Kidney (tissue), 14 donors: ENCODE results near the gene NTMT1. TPM values are rescaled to one million over a fixed set of nuclear protein-coding genes. Genes with fewer than 3 reads are reported as not detected.

ENCODE experiments used
- DNase-seq, 5 donors: peaks; one replicate each; pipeline ENCODE4 v3.0.0-alpha.2; 2013 to 2020
- FAIRE-seq: peaks from 2 replicates; lab custom pipeline; 2012; peaks lifted over from hg19 to GRCh38; lab: Jason Lieb, UNC
- H3K27ac ChIP-seq, 2 donors: one replicate each; pipeline ENCODE4 v1.7.0; 2013; ENCODE audit warnings: low read depth in 2 of 2, low read length in 2 of 2, inconsistent platforms in 1 of 2
- H3K27me3 ChIP-seq: one replicate; pipeline ENCODE4 v1.7.1; 2013; ENCODE audit warnings: low read length, inconsistent platforms; ENCODE audit not compliant: control insufficient read depth, insufficient read depth
- H3K36me3 ChIP-seq, 3 donors: one replicate each; pipeline versions ENCODE4 v1.7.0 to v1.7.1; 2013; ENCODE audit warnings: low read length in 3 of 3, control low read depth in 1 of 3, inconsistent platforms in 1 of 3; ENCODE audit not compliant: insufficient read depth in 3 of 3, control insufficient read depth in 2 of 3
- H3K4me1 ChIP-seq, 3 donors: one replicate each; pipeline versions ENCODE4 v1.7.0 to v1.7.1; 2013; ENCODE audit warnings: low read length in 3 of 3, inconsistent platforms in 1 of 3, low read depth in 1 of 3; ENCODE audit not compliant: control insufficient read depth in 2 of 3, insufficient read depth in 2 of 3
- H3K4me3 ChIP-seq, 3 donors: one replicate each; pipeline versions ENCODE4 v1.7.0 to v1.8.1; 2013; ENCODE audit warnings: low read length in 3 of 3, control low read depth in 1 of 3, inconsistent platforms in 1 of 3
- H3K9ac ChIP-seq, 3 donors: one replicate each; pipeline versions ENCODE4 v1.7.0 to v1.7.1; 2013; ENCODE audit warnings: low read length in 3 of 3, control low read depth in 1 of 3, inconsistent platforms in 1 of 3
- H3K9me3 ChIP-seq, 3 donors: one replicate each; pipeline versions ENCODE4 v1.7.0 to v1.7.1; 2013; ENCODE audit warnings: low read length in 3 of 3, control low read depth in 1 of 3, inconsistent platforms in 1 of 3; ENCODE audit not compliant: control insufficient read depth in 2 of 3, insufficient read depth in 1 of 3
- intact Hi-C: fragments of 100-400 bp; cut with DNase I; formaldehyde crosslinking; loops from one replicate; pipeline ENCODE4 v1.11.1; 2022
- polyA plus RNA-seq: library from polyadenylated mRNA; stranded (reverse); fragments of 350-450 nt; fragmentation: Illumina TruSeq; extraction: RNeasy Lipid Tissue Mini Kit (QIAGEN cat#74804); gene quantifications from one replicate; pipeline ENCODE4 v1.2.3, GENCODE V29; 2014; ENCODE audit warnings: low read depth, low replicate concordance; ENCODE audit not compliant: insufficient read depth
- total RNA-seq: library from RNA; stranded (reverse); fragmentation: NEBNext Ultra II Directional; extraction: Animal tissue kit (Norgen Biotek cat#: 25700); gene quantifications from one replicate; pipeline ENCODE4 v1.2.1, GENCODE V29; 2021
- TF ChIP-seq, protein P1 (sequence below): IDR thresholded peaks from 3 replicates; pipeline ENCODE4 v1.5.1; 2012; ENCODE audit warnings: mild to moderate bottlenecking, moderate library complexity, borderline replicate concordance; ENCODE audit not compliant: insufficient read depth; ENCODE audit errors: extremely low read depth
- donor health status: control.
- donor health status: control.
- donor health status: control.
- donor health status: control.
- donor health status: control.
- donor health status: DM: yes; HTN: yes; CAD: no.
- donor health status: Normal renal cell carcinoma (clear cell type).

The NTMT1 gene
- total and polyA plus RNA-seq, 2 donors from 2014 or later: 32.6 to 61.2 TPM

DNA sequence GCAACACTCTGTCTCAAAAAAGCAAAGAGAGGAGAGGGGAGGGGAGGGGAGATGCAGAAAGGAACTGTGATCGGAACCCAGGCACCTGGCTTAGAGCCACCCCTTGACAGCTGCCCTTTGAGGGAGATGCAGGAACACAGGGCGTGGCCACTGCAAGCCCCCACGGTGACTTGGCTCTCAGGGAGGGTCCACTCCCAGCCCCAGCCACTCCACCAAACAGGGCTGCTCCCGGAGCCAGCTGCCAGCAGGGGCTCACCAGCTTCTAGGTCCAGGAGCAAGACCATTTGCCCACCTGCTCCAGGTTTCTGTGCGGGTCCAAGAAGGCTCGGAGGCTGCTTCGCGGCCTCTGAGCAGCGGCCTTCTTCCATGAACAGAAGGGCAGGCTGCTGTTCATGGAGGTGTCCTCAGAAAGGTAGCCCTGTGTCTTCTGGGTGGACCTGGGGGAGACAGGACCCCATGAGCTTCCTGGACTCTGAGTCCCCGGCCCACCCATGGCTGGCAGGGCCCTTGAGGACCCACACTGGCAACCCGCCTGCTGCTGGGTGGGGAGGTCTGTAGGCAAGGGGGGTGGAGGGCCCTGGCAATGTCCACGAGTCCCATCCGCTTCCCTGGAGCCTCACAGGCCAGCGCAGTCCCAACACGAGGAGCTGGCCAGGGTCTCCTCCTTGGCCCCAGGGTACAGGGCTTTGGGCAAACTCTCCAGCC lies 13.0 kb upstream of the NTMT1 start:
- H3K4me3 ChIP-seq: no peak overlapping the region
- H3K9ac ChIP-seq: no peak overlapping the region
- peak in 2 of 5 donors; percentile 66 to 81 for DNase-seq
- no peaks in the 10 kb centered on the region for H3K27me3 ChIP-seq
- H3K36me3 ChIP-seq: no peaks in the 10 kb centered on the region
- TF ChIP-seq, protein P1, sequence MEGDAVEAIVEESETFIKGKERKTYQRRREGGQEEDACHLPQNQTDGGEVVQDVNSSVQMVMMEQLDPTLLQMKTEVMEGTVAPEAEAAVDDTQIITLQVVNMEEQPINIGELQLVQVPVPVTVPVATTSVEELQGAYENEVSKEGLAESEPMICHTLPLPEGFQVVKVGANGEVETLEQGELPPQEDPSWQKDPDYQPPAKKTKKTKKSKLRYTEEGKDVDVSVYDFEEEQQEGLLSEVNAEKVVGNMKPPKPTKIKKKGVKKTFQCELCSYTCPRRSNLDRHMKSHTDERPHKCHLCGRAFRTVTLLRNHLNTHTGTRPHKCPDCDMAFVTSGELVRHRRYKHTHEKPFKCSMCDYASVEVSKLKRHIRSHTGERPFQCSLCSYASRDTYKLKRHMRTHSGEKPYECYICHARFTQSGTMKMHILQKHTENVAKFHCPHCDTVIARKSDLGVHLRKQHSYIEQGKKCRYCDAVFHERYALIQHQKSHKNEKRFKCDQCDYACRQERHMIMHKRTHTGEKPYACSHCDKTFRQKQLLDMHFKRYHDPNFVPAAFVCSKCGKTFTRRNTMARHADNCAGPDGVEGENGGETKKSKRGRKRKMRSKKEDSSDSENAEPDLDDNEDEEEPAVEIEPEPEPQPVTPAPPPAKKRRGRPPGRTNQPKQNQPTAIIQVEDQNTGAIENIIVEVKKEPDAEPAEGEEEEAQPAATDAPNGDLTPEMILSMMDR: no peak
- H3K27ac ChIP-seq: peak overlapping the region; percentile 76
- peaks cover 0 to 22% (median 6%) of the 10 kb centered on the region in 3 donors for H3K4me1 ChIP-seq
- FAIRE-seq: no peak
- intact Hi-C loops: no loop called here
- H3K9me3 ChIP-seq: no peaks in the 10 kb centered on the region

DNA sequence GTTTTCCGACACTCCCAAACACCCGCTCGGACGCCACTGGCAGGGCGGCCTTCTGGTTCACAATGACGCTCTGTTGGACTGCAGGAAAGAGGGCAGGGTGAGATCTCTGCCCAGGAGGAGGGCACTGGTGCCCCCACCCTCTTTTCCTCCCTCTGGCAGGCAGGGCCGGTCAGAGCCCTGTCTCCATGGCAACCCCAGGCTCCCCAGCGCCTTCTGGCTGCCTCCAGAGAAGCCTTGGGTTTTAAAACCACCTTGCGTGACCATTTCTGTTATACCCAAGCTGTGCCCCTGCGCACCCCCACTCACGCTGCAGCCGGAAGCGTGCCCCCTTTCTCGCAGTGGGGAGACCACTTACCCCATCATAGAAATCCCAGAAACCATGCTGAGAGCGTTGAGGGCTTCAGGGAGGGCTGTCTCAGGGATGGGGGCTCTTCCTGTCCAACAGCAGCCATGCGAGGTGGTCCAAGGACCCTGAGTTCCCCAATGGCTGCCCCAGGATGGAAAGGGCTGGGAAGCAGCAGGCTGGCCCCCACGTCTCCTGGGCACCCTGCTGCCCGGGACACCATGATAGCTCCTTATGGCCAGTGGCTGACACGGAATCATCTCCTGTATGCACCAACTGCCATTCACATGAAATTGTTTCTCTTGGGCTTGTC lies 12.3 kb upstream of the NTMT1 start:
- TF ChIP-seq, protein P1: no peak
- peak; percentile 84 to 95 (median 88) for DNase-seq

DNA sequence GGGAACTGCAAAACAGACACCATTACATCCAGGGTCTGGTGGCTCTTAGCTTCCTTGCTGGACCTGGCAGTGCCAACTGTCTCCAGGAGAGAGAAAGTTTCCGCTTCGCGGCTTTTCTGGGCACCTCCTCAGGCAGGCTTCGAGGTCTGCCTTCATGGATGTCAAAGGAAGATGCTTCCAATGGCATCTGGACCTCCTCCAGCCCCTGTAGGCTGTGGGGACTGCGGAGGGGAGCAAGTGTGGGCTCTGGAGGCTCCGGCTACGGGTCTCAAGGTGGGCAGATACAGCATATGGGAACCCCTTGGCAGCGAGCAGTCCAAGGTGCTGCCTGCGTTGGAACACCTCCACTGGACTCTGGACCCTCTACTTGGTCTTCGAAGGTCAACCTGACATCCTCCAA lies 11.0 kb upstream of the NTMT1 start:
- H3K27ac ChIP-seq: no peak overlapping the region
- H3K9me3 ChIP-seq: no peaks in the 10 kb centered on the region
- no peak overlapping the region for H3K4me3 ChIP-seq
- H3K4me1 ChIP-seq: peaks cover 0 to 18% (median 6%) of the 10 kb centered on the region in 3 donors
- TF ChIP-seq, protein P1: no peak
- intact Hi-C loops: loop anchor here (5.0 kb wide), 1 partner anchor 478 kb away; no protein-coding TSS in a partner anchor
- H3K9ac ChIP-seq: no peak overlapping the region
- no peak for DNase-seq
- no peaks in the 10 kb centered on the region for H3K36me3 ChIP-seq
- FAIRE-seq: no peak
- H3K27me3 ChIP-seq: no peaks in the 10 kb centered on the region

More for the DNA sequence above, 12.3 kb upstream of the NTMT1 start:
- intact Hi-C loops: no loop called here
- H3K9me3 ChIP-seq: no peaks in the 10 kb centered on the region
- no peaks in the 10 kb centered on the region for H3K27me3 ChIP-seq
- H3K27ac ChIP-seq: peak overlapping the region; percentile 76
- no peak overlapping the region for H3K9ac ChIP-seq
- no peaks in the 10 kb centered on the region for H3K36me3 ChIP-seq
- FAIRE-seq: no peak
- H3K4me3 ChIP-seq: no peak overlapping the region
- peaks cover 0 to 22% (median 6%) of the 10 kb centered on the region in 3 donors for H3K4me1 ChIP-seq
